ENCODE results near the gene IDE.
A peak's percentile ranks its signal among the peaks of the same experiment; 100 is the strongest.
"Not testable (repeated sequence)": the region's sequence is repeated elsewhere in the genome, so short reads cannot be mapped to it uniquely, and the experiment has no call there.

IDE gene

GRCh38 chr10:92593619-92594588 is 20.0 kb upstream of the IDE start:
- in situ Hi-C loops (cut with HindIII; ENCODE audit: low sequenced_read_pairs), result no loop called here
- peak overlapping the region; percentile 87 for H3K4me3 ChIP-seq (ENCODE audit: low read depth, low read length)
- DNase-seq (ENCODE audit: low read depth, low spot score), result peak; percentile 35
- no peak for TF ChIP-seq CTCF (IDR thresholded peaks at IDR 0.05; ENCODE audit: low read depth, low read length)

GRCh38 chr10:92592761-92593618 is 19.1 kb upstream of the IDE start, which contains the start of gene KIF11:
KIF11 (plus strand) TSS chr10:92593130; CDS start chr10:92593376, 246 bp downstream.
- peak; percentile 97 for DNase-seq (ENCODE audit: low read depth, low spot score)
- no peak for TF ChIP-seq CTCF (IDR thresholded peaks at IDR 0.05; ENCODE audit: low read depth, low read length)
- in situ Hi-C loops (cut with HindIII; ENCODE audit: low sequenced_read_pairs), result no loop called here
- peak within 1 kb of the TSS; percentile 87 for H3K4me3 ChIP-seq (ENCODE audit: low read depth, low read length)

- no peak for TF ChIP-seq CTCF (IDR thresholded peaks at IDR 0.05; ENCODE audit: low read depth, low read length)
- H3K4me3 ChIP-seq (ENCODE audit: low read depth, low read length), result peak overlapping the region; percentile 24
- peak; percentile 95 for DNase-seq (ENCODE audit: low read depth, low spot score)
- in situ Hi-C loops (cut with HindIII; ENCODE audit: low sequenced_read_pairs), result no loop called here
Measured at GRCh38 chr10:92591550-92592022, 17.7 kb upstream of the IDE start.

GRCh38 chr10:92590623-92591549 is 17.0 kb upstream of the IDE start:
- peak; percentile 55 for TF ChIP-seq CTCF (IDR thresholded peaks at IDR 0.05; ENCODE audit: low read depth, low read length)
- in situ Hi-C loops (cut with HindIII; ENCODE audit: low sequenced_read_pairs), result no loop called here

GRCh38 chr10:92582347-92582746 is 8.5 kb upstream of the IDE start:
- in situ Hi-C loops (cut with HindIII; ENCODE audit: low sequenced_read_pairs); H3K4me3 ChIP-seq (ENCODE audit: low read depth, low read length); DNase-seq (ENCODE audit: low read depth, low spot score): not testable (repeated sequence)

More at GRCh38 chr10:92590623-92591549, 17.0 kb upstream of the IDE start:
- DNase-seq (ENCODE audit: low read depth, low spot score), result peak; percentile 72
- peak overlapping the region; percentile 24 for H3K4me3 ChIP-seq (ENCODE audit: low read depth, low read length)

- in situ Hi-C loops (cut with HindIII; ENCODE audit: low sequenced_read_pairs), result no loop called here
Measured at GRCh38 chr10:92575961-92576360, 2.1 kb upstream of the IDE start.

More at GRCh38 chr10:92575961-92576360, 2.1 kb upstream of the IDE start:
- no peak overlapping the region for H3K4me3 ChIP-seq (ENCODE audit: low read depth, low read length)
- no peak for TF ChIP-seq CTCF (IDR thresholded peaks at IDR 0.05; ENCODE audit: low read depth, low read length)
- peak; percentile 37 for DNase-seq (ENCODE audit: low read depth, low spot score)
